Putamen (tissue), 1 donor: Measurements from ENCODE around the gene STEAP1B.

Experiments
- DNase-seq: peaks from one replicate; pipeline ENCODE4 v3.0.0-alpha.2; 2016; ENCODE audit warnings: low spot score

STEAP1B gene

DNA sequence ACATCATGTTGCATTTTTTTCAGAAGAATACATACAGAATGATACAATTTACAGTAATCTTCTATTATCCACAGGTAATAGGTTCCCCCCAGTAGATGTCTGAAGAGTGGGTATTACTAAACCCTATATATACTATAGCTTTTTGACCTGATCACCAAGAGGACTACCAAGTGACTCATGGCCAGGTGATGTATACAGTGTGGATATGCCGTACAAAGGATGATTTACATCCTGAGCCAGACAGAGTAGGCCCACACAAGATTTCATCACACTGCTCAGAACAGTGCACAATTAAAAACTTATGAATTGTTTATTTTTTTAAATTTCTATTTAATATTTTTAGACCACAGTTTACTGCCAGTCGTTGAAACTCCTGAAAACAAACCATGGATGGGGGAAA is 70.6 kb downstream of the STEAP1B start:
- no peak for DNase-seq

DNA sequence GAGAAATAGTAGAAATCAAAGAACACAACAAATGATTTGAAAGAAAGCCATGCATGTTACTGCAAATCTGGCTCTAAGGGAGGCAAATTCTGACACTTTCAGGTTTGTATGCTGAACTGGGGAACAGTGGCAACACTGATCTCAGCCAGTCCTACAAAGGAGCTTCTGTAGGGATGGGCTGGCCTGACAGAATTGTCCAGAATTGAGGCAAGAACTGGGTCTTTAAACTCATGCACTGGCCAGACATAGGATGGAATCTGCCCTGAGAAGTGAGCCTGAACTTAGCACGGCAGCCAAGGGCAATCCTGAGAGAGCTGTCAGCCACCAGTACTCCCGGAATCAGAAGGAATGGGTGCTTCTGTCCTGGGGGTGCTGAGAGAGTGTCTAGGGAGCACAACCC is 72.1 kb downstream of the STEAP1B start:
- no peak for DNase-seq

DNA sequence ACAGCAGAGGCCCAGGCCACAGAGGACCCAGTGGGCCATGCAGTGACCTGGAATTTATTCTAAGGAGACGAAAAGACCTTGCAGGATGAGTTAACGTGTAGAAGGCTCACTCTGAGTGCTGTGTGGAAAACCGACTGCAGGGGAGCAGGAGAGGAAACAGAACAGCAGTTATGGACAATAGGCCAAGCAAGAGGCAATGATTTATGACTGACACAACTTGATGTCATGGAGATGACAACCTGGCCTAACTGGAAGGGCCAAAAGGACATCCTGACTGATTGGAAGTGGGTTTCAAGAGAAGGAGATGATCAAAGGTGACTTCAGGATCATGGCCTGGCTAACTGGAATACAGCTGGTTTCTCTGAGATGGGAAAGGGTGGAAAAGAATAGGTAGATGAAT is 72.9 kb downstream of the STEAP1B start:
- DNase-seq = no peak

DNA sequence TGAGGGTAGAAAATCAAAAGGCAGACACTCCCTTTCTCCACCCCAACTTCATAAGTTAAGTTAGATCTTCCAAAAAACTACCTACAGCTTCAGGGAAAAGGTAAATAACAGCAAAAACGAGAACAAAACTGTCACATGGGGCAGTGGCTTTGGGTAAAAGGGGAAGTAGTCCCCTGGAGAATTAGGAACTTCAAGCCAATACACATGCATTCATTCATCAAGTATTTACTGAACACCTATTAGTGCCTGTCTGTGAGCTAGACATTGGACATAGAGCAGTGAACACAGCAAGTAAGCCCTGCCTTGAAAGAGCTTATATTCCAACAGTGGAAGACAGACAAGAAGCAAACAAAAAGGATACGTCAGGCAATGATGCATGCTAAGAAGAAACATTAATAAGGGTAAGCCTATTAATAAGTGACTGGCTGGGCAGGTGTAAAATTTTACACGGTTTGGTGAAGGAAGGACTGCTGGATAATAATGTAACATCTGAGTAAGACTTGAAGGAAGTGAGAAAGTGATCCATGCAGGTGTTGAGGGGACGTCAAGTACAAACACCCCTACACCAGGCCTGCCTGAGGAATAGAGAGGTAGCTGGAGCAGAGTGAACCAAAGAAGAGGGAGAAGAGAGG is 73.4 kb downstream of the STEAP1B start:
- DNase-seq = no peak

DNA sequence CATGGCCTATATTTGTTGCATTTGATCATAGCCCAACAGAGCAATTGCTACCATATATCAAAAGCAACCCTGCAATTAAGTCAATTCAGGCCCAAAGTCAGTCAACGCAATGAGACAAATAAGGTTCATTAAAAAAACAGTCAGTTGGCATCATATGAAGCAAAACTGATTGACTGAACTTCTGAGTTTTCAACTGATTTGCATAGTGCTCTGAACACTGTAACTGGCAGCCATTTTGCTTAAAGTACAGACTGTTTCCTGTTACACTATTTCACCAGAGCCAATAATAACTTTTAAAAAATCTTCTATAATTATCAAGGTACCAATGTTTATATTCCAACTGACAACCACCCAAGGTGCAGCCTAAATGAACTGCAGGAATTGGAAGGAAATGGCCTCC is 74.6 kb downstream of the STEAP1B start:
- DNase-seq = no peak

DNA sequence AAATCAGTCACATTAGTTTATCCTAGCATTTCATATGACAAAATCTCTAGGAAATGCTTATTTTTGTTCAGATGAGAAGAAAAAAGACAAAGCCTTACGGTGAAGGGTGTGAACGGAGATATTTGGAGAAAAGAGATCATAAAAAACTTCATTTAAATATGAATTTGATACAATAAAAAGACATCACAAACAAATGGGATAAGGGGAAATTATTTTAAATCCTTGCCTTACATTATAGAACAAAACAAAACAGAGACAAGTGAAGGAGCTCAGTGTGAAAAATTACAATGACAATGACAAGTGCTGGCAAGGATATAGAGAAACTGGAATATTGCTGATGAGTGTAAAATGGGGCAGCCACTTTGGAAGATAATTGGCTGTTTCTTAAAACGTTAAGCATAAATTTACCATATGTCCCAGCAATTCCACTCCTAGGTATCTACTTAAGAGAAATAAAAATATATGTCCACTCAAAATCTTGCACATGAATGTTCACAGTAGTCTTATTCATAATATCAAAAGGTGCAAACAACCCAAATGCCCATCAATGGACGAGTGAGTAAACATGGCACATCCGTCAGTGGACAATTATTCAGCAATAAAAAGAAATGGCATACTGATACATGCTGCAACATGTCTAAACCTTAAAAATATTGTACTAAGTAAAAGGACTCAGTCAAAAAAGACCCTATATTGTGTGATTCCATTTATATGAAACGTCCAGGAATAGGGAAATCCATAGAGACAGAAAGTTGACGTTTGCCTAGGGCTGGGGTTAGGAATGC is 77.0 kb downstream of the STEAP1B start:
- no peak for DNase-seq

DNA sequence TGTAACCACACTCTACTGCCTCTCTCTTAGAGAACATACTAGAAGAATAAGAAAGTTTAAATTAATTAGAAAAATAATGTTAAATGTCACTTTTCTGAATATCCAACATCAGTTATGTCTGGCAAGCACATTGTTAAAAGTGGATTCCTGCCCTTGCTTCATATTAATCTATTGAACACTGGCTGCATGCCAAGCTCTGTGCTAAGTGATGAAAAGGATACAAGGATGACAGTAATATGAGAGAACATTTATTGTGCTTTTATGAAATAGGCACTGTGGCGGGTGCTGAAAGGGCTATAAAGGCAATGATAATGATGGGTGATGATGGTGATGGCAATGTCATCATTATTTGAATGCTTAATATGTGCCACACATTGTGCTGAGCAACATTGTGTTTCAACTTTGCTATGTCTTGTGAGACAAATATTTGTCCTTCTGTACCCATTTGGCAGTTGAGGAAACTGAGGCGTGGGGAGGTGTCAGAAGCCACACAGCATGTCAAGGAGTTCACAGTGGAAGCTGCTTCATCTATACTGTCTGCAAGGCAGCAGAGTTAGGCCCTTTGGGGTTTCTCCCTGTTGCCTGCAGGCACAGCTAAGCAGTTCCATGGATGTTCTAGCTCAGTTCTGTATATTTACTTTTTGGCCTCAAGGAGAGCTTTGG is 78.9 kb downstream of the STEAP1B start:
- no peak for DNase-seq

DNA sequence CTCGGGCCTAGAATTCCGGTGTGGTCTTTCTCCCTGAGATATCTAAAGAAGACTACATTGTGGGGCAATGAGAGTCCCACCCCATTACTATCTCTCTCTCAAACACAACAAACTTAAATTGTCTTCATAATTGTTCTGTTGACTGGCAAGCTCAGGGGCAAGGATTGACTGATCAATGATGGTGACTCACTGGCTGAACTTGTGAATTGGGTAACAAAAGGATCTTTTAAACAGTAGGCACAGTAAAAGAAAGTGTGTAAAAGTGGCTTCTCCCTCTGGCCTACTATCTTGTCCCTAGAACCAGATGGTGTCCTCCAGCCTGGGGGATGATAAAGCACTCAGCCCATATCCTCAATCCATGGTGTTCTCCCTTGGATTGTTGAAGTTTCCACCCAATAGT is 80.0 kb downstream of the STEAP1B start:
- DNase-seq = no peak

DNA sequence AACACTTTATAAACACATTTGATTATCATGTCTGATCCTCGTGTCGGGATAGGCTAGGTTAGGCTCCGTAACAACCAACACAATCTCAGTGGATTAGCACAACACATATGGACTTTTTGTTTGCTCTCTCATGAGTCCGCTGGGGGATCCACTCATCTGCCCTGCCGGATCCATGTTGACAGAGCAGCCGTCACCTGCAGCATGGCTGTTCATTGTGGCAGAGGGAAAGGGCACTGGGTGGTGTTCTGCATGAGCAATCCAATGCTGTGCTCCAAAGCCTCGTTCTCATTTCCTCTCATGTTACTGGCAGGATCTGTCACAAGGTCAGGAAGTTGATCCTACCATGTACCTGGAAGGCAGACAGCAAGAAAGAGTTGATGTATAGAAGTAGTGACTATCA is 80.5 kb downstream of the STEAP1B start:
- DNase-seq = no peak

DNA sequence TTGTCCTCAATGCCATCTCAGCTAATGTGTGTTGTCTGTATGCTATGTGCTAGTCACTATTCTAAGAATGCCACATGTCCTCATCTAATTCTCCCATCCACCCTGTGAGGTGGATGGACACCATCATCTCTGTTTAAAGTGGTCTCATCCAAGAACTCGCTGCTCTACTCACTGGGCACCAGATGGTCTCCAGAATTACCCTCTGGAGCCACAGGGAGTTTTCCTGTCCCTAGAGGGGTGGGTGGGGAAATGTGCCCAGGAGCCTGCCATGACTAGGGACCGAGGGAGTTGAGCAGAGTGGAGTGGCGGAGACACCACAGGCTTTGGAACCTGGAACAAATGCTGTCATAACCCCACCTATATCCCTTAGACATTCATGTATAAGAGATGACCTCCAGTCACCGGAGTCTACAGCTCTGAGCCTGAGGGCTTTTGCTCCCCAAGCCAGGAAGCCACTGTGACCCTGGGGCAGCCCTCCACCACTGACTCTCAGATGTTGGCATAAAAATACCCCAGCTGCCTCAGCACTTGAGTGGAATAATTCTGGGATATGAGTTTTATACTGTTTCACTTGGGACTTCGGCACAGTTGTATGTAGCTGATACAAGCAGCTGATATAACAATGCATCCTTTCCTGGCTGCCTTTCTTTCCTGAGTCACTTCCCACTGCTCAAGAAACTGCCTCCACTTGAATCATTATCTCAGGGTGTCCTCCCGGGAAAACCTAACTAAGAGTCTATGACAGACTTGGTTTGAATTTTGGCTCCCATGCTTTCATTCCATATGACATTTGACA is 81.5 kb downstream of the STEAP1B start:
- DNase-seq = no peak

DNA sequence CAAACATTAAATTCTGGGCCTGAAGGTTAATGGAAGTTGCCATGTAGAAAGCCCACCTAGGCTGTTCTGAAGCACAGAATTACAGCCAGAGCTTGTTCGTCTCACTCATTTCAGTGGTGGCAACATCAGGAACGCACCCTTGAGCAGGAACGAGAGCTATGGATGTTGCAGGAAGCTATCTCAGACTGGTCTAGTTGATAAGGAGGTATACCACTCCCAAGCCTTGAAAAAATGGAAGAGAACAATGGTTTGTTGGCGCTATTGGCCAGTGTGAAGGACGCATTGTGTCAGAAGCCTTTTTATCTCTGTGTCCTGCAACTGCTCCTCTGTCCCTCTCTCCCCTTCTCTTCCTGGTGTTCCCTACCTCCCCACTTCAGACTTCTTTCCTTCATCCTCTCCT is 82.1 kb downstream of the STEAP1B start:
- DNase-seq = no peak

DNA sequence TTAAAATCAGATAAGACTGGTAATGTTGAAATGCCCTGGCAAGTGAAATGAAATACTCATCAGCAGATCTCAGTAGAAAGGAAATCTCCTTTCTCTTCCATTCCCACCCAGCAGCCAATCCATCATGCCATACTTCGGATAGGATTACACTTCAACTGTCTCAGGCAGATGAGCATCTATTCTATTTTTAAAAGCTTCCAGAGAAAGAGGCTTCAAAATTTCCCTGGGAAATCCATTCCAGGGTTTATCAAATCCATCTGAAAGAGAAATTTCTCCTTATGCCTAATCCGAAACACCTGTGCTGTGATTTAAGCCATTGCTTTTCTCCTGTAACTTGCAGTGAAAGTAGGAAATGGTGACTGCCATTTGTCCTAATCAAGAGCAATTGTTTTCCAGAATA is 82.6 kb downstream of the STEAP1B start:
- DNase-seq = no peak

DNA sequence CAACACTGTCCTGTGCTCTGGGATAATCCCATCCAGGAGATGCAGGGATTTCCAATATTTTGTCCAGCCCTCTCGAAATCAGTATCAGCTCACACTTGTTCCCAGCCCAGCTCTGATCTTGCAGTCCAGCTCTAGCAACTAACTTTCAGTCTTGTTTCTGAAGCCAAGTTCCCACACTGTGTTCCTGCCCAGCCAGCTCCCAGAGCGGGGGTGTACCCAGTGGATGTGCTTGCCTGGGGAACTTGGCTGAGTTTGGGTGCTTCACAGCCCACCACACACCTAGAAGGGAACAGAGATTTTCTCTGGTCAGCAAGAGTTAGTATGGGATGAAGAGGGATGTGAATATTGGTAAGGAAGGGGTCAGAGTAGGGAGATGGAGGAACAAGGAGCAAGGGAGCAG is 85.6 kb downstream of the STEAP1B start:
- DNase-seq = no peak

DNA sequence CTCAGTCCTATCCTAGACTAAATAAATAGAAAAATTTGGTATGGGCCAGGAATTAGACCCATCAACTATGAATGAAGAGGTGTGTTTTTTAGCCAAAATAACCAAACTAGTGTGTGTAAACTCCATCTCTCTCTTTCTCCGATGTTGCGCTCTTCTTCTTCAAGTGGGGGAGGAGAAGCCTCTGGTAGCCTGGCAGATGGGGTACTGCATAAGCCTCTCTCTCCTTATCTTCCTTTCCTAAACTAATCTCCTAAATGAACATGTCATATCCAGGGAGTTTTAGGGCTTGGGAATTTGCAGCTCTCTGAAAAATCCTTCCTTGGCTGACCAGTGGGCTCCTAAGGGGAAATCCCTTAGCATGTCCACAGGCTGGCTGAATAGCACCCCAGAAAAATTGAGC is 86.8 kb downstream of the STEAP1B start:
- DNase-seq = no peak

DNA sequence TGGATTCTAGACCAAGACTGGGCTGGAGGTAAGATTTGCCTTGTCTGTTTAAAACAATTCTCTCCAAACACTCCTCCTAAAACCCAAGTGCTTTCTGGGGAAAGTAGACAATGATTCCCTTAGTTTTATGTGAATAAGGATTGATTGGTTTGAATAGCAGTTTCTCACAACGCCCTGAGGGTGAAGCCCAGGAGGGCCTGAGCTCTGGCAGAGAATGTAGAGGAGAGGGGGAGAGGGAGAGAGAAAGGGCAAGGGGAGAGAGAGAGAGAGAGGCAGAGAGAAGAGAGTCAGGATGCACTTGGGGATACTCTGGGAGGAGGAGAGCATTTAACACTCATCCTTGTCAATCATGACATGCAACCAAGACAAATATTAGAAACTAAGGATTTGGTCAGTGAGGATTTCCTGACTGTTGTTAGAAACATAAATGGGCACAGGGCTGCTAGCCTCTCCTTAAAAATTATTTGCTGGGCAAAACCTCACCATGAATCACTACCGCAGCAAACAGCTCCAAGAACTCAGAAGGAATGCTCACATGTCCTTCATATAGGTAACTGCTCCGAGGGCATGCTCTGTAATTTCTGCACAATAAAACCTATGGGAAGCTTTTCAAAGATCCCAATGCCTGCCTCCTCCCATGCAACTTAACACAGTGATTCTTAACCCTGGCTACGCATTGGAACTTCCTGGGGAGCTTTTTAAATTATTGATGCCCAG is 87.9 kb downstream of the STEAP1B start:
- DNase-seq = no peak

DNA sequence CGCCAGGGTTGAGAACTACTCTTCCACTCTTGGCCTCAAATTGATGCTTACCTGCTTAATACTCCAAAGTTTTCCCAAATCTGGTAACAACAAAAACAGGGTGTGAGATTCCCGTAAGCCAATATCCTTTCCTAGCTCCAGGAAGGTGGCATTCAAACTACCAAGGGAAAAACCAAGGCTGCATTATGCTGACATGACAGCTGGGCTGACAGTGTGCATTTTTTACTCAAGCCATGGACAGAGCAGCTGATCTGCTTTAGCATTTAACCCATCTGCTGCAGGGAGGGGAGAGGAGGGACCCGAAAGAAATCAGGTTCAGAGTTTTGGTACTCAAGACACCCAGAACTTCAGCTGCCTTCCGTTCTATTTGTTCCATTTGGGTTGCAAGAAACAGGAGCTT is 93.3 kb downstream of the STEAP1B start:
- no peak for DNase-seq

DNA sequence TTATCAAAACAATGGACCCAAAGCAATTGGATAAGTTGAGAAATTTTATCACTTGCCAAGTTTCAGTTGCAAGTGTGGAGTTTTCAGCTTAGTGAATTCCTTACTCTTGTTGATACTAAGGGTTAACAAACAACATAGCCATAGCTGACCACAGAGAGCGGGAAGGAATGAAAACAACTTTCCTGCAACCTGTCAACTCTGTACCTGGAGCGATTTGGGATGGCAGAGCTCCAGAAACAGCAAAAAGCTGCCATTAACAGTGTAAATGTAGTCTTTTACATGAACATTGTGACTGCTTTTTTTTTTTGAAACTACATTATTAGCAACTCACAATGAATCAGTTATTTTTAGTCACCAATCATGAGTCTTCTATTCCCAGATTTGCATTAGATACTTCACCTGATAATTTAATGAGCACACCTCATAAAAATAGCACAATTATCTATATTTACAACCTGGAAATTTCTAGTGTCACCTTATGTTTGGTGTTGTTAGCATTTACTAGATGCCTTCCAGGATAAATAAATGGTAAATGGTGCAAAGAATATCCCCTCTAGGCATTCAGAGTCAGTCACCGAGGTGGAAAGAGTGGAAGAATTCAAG is 95.5 kb downstream of the STEAP1B start:
- DNase-seq = no peak

DNA sequence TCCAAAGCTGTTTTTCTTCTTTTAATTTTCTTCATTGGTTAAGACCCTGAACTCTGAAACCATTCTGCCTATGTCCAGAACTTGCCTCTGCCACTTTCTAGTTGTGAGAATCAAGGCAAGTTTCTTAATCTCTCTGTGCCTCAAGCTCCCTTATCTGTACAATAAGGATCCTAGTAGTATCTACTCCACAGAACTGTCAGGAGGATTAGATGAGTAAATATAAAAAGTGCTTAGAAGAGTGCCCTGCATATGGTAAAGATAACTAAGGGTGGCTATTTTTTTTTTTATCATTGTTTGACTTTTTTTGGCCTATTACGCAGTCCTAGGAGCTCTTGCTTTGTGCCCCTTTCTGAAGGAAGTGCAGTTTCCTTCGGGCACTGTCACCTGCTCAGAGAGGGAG is 96.6 kb downstream of the STEAP1B start:
- no peak for DNase-seq

DNA sequence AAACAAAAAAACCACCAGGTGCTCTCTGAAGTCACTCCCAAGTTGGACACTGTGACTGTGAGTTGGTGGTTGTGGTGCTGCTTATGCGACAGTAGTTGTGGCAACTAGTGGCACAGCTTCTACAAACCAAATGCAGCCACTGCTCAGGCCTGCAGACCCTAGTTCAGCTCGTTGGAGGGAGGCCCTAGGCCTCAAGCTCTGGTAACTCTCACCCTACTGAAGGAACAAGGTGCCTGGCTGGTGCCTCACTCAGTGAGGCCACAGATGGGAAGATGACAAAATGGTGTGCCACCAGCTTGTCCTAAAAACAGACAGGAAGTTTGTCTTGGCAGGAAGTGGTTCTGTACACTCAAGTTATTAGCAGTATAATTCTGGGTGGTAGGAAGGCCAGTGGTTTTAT is 97.7 kb downstream of the STEAP1B start:
- no peak for DNase-seq

DNA sequence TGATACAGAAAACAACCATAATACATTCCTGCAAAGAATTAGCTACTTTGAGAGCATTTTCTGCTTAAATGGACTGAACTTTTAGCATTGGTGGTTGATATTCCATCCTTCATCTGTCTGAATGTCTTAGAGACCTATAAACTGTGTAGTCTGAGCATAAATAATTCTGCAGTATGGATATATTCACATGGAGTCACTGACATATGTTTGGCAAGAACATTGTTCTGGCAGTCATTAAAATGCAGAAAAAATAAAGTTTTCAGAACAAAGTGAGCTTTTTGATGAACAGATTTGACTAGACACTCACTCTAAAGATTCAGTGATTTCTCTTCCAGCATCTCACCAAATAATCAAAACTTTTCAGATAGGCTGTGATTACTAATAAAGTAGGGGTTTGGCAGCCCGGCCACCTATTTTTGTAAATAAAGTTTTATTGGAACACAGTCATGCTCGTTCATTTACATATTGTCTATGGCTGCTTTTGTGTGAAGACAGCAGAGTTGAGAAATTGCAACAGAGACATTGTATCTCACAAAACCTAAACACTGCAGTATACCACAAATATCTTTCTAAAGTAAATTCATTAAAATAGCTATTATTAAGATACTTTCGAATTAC is 98.9 kb downstream of the STEAP1B start:
- no peak for DNase-seq
